ENCODE results near the gene GBP7.

The GBP7 gene

GRCh38 chr1:89149976-89150375 is 25.8 kb downstream of the GBP7 start:
- no peak for DNase-seq (ENCODE audit: low read depth)
- H3K4me3 ChIP-seq (replicated peaks; ENCODE audit: low read depth, low read length) = no peak overlapping the region
- TF ChIP-seq, protein P1, sequence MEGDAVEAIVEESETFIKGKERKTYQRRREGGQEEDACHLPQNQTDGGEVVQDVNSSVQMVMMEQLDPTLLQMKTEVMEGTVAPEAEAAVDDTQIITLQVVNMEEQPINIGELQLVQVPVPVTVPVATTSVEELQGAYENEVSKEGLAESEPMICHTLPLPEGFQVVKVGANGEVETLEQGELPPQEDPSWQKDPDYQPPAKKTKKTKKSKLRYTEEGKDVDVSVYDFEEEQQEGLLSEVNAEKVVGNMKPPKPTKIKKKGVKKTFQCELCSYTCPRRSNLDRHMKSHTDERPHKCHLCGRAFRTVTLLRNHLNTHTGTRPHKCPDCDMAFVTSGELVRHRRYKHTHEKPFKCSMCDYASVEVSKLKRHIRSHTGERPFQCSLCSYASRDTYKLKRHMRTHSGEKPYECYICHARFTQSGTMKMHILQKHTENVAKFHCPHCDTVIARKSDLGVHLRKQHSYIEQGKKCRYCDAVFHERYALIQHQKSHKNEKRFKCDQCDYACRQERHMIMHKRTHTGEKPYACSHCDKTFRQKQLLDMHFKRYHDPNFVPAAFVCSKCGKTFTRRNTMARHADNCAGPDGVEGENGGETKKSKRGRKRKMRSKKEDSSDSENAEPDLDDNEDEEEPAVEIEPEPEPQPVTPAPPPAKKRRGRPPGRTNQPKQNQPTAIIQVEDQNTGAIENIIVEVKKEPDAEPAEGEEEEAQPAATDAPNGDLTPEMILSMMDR (IDR thresholded peaks at IDR 0.05; ENCODE audit: low read length, missing control alignments) = no peak

GRCh38 chr1:89149229-89149628 is 26.6 kb downstream of the GBP7 start:
- TF ChIP-seq, protein P1 (IDR thresholded peaks at IDR 0.05; ENCODE audit: low read length, missing control alignments) = peak; percentile 37
- H3K4me3 ChIP-seq (replicated peaks; ENCODE audit: low read depth, low read length) = no peak overlapping the region
- DNase-seq (ENCODE audit: low read depth) = peak; percentile 43

DNA sequence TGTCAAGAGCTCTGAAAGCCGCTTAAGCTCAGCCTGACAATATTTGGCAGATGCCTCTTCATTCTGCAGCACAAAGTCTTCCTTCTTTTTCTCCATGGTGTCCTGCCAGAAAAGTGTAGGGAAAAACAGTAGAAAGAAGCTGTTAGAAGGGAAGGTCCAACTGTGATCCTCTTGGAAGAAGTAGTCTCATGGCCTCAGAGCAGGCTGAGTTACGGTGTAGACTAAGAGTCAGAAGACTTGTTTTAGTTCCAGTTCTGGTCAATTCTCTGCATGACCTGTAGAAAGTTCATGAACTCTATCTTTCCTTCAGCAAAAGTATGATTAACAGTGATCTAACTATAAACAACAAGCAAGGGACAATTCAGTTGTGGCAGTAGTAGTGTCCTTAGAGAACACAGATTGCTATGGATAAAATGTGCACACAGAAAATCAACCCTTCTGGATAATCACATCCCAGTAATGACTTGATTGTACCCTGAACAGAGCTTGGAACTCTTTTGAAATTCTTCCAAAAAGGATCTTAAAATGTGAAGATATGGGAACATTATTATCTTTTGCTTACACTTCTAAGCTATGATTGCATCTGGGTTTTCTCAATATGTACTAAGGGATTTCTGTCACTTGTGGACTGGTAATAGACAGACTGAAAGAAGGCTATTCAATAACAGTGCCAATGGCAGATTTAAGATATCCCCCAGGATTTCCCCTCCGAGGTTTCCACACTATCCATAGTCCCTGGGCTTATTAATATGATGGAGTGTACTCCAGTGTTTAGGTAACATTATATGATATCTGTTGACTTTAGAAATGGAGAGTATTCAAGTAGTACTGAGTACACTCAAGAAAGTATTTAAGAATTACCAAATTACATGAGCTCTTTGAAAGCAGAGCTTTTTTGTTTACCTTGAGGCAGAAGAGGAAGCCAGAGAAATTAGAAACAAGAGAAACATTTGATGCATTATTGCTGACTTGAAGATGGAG is 27.8 kb downstream of the GBP7 start:
- TF ChIP-seq, protein P1 (IDR thresholded peaks at IDR 0.05; ENCODE audit: low read length, missing control alignments) = no peak
- H3K4me3 ChIP-seq (replicated peaks; ENCODE audit: low read depth, low read length) = no peak overlapping the region

DNA sequence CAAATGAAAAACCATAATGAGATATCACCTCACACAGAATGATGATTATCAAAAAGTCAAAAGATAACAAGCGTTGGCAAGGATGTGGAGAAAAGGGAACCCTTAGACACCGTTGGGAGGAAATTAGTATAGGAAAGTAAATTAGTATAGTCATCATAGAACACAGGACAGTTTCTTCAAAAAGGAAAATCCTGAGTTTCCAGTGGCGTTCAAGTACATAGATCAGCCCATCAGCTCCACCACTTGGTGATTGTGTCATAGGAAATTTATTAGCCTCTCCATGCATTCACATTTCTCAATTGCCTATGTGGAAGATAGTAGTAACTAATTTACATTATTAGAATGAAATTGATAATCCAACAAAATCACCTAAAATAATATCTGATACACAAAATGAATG is 29.1 kb downstream of the GBP7 start:
- TF ChIP-seq, protein P1 (IDR thresholded peaks at IDR 0.05; ENCODE audit: low read length, missing control alignments) = no peak
- no peak for DNase-seq (ENCODE audit: low read depth)
- H3K4me3 ChIP-seq (replicated peaks; ENCODE audit: low read depth, low read length) = no peak overlapping the region

More for the DNA sequence above, 27.8 kb downstream of the GBP7 start:
- DNase-seq (ENCODE audit: low read depth) = no peak

- TF ChIP-seq, protein P1 (IDR thresholded peaks at IDR 0.05; ENCODE audit: low read length, missing control alignments) = no peak
- no peak for DNase-seq (ENCODE audit: low read depth)
- no peak overlapping the region for H3K4me3 ChIP-seq (replicated peaks; ENCODE audit: low read depth, low read length)
These were observed 32.3 kb downstream of the GBP7 start for GRCh38 chr1:89143484-89143883.

GRCh38 chr1:89142160-89142559 is 33.6 kb downstream of the GBP7 start:
- H3K4me3 ChIP-seq (replicated peaks; ENCODE audit: low read depth, low read length) = no peak overlapping the region
- DNase-seq (ENCODE audit: low read depth) = no peak
- TF ChIP-seq, protein P1 (IDR thresholded peaks at IDR 0.05; ENCODE audit: low read length, missing control alignments) = no peak

Data from fibroblast of pulmonary artery (primary cell).